WTC11 (cell line): ENCODE measurements around the gene NEDD8. TPM values are rescaled to one million over a fixed set of nuclear protein-coding genes. Genes with fewer than 3 reads are reported as not detected.

Experiments used
- ATAC-seq: fragments of 200-7000 bp; cut with Tn5 transposase; 2 replicates; pipeline ENCODE4 v1.10.0; 2021; ENCODE audit warnings: mild to moderate bottlenecking, moderate library complexity
- CTCF ChIA-PET: fragments of 300-600 bp; sonication (Branson Sonifier 250); formaldehyde crosslinking; loops from one replicate; lab custom pipeline; 2021; ENCODE audit warnings: antibody characterized with exemption; lab: Charles Lee
- POLR2A ChIA-PET: fragments of 350-600 bp; sonication (Branson Sonifier 250); formaldehyde crosslinking; loops from one replicate; lab custom pipeline; 2021; ENCODE audit warnings: antibody characterized with exemption; lab: Charles Lee
- DNase-seq: peaks from one replicate; pipeline ENCODE4 v3.0.0; 2021; ENCODE audit warnings: low spot score
- H3K27ac Mint-ChIP-seq: 2 replicates; pipeline ENCODE4 v1.8.0; 2021; ENCODE audit warnings: mixed read lengths
- H3K27me3 Mint-ChIP-seq: 2 replicates; pipeline ENCODE4 v1.8.0; 2021; ENCODE audit warnings: low read depth, mild to moderate bottlenecking, moderate library complexity, mixed read lengths
- H3K36me3 Mint-ChIP-seq: 2 replicates; pipeline ENCODE4 v1.8.0; 2021; ENCODE audit warnings: mixed read lengths
- H3K4me1 Mint-ChIP-seq: 2 replicates; pipeline ENCODE4 v1.8.0; 2022; ENCODE audit warnings: mixed read lengths
- H3K4me3 Mint-ChIP-seq: 2 replicates; pipeline ENCODE4 v1.8.0; 2021; ENCODE audit warnings: mild to moderate bottlenecking, moderate library complexity, mixed read lengths
- H3K9me3 Mint-ChIP-seq: 2 replicates; pipeline ENCODE4 v1.8.0; 2021; ENCODE audit warnings: mixed read lengths
- CREM ChIP-seq: sonication (generic); formaldehyde crosslinking; IDR thresholded peaks from 2 replicates; pipeline ENCODE4 v1.8.1; 2022; ENCODE audit warnings: mild to moderate bottlenecking, missing genetic modification reagents, moderate library complexity
- ETV6 ChIP-seq: sonication (generic); formaldehyde crosslinking; IDR thresholded peaks from 2 replicates; pipeline ENCODE4 v1.8.1; 2022; ENCODE audit warnings: mild to moderate bottlenecking, missing genetic modification reagents
- FOXP1 ChIP-seq: sonication (generic); formaldehyde crosslinking; IDR thresholded peaks from 2 replicates; pipeline ENCODE4 v1.8.0; 2022; ENCODE audit warnings: missing genetic modification reagents, mild to moderate bottlenecking, moderate library complexity, borderline replicate concordance
- MYBL2 ChIP-seq: sonication (generic); formaldehyde crosslinking; IDR thresholded peaks from 2 replicates; pipeline ENCODE4 v1.8.1; 2023; ENCODE audit warnings: mild to moderate bottlenecking, moderate library complexity, missing genetic modification reagents
- NFYB ChIP-seq: sonication (generic); formaldehyde crosslinking; conservative IDR thresholded peaks from 2 replicates; pipeline ENCODE4 v1.8.0; 2022; ENCODE audit warnings: low read depth, missing genetic modification reagents
- NR3C1 ChIP-seq: sonication (generic); formaldehyde crosslinking; conservative IDR thresholded peaks from 2 replicates; pipeline ENCODE4 v1.8.1; 2023; ENCODE audit warnings: low read depth, mild to moderate bottlenecking, missing genetic modification reagents
- SMAD3 ChIP-seq: sonication (generic); formaldehyde crosslinking; IDR thresholded peaks from 2 replicates; pipeline ENCODE4 v1.8.0; 2022; ENCODE audit warnings: missing genetic modification reagents, mild to moderate bottlenecking, borderline replicate concordance
- SP1 ChIP-seq: sonication (generic); formaldehyde crosslinking; conservative IDR thresholded peaks from 2 replicates; pipeline ENCODE4 v1.8.1; 2022; ENCODE audit warnings: missing genetic modification reagents
- ZNF138 ChIP-seq: sonication (generic); formaldehyde crosslinking; conservative IDR thresholded peaks from 2 replicates; pipeline ENCODE4 v1.8.1; 2022; ENCODE audit warnings: mild to moderate bottlenecking, moderate library complexity, missing genetic modification reagents
- ZNF423 ChIP-seq: fragments of 250-450 bp; sonication (Bioruptor Pico); IDR thresholded peaks from 2 replicates; pipeline ENCODE4 v2.1.2; 2022; ENCODE audit warnings: mild to moderate bottlenecking, moderate library complexity
- total RNA-seq: library from RNA; stranded (reverse); gene quantifications from 3 replicates; pipeline ENCODE4 v1.2.3, GENCODE V29; 2021
- TF ChIP-seq, protein P1 (sequence below): sonication (generic); formaldehyde crosslinking; IDR thresholded peaks from 2 replicates; pipeline ENCODE4 v1.8.1; 2022; ENCODE audit warnings: mild to moderate bottlenecking, moderate library complexity, missing genetic modification reagents
- TF ChIP-seq, protein P2 (sequence below): fragments of 250-450 bp; sonication (Bioruptor Pico); IDR thresholded peaks from 2 replicates; pipeline ENCODE4 v2.1.2; 2022; ENCODE audit warnings: mild to moderate bottlenecking, moderate library complexity
- TF ChIP-seq, protein P3 (sequence below): sonication (generic); formaldehyde crosslinking; IDR thresholded peaks from 2 replicates; pipeline ENCODE4 v1.8.0; 2022; ENCODE audit warnings: missing genetic modification reagents

Gene NEDD8
- total RNA-seq, 1 experiment from 2014 or later: 233 TPM

DNA sequence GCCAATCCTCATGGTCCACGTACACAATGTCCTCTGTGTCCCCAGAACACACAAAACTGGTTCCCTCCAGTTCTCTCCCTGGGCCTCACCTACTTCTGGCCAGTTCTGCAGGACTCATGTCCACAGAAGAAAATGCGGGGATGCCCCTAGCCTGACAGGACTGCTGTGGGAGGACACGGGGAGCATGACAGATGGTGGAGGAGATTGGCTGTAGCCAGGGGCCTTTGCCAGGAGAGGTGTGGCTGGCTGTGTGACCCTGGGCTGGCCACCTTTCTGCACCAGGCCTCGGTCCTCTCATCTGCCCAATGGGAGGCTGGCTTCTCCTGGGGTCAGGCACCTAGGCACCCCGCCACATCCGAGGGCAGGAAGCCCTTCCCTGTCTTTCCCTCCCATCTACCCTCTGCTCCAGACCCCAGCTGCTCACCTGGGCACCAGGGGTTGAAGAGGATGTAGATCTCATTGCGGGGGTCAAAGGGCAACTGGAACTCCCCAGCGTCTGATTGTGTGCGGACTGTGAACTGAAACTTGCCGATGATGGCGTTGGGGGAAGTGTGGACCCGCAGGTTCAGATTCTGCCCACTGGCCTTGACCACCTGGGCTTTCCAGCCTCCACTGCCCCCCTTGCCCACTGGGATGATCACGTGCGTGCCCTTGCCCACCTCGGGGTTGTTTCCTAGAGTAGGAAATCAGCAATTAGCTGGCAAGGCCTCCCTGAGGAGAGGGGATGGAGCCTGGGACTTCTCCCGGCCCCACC, 28.0 kb upstream of the NEDD8 start:
- ATAC-seq: no peak
- Mint-ChIP-seq H3K4me1 (no peaks in the 10 kb centered on the region), H3K27ac (no peak overlapping the region; the same call in 1 of the 2 replicates), H3K9me3 (no peaks in the 10 kb centered on the region), H3K36me3 (no peaks in the 10 kb centered on the region)
- POLR2A ChIA-PET: no interaction called here
- TF ChIP-seq CREM (CRISPR knock-in tag) (no peak), ZNF423 (CRISPR knock-in tag) (no peak), SMAD3 (CRISPR knock-in tag) (no peak)
- TF ChIP-seq, all 79 proteins: peak for 0
- Mint-ChIP-seq H3K4me3 (no peak overlapping the region), H3K27me3 (no peaks in the 10 kb centered on the region; the same call in 1 of the 2 replicates)
- DNase-seq: no peak
- CTCF ChIA-PET: interaction anchor here (1.6 kb wide), 1 partner anchor 18 kb away, joined by 5 read pairs; the partner anchor contains the start of gene TINF2

DNA sequence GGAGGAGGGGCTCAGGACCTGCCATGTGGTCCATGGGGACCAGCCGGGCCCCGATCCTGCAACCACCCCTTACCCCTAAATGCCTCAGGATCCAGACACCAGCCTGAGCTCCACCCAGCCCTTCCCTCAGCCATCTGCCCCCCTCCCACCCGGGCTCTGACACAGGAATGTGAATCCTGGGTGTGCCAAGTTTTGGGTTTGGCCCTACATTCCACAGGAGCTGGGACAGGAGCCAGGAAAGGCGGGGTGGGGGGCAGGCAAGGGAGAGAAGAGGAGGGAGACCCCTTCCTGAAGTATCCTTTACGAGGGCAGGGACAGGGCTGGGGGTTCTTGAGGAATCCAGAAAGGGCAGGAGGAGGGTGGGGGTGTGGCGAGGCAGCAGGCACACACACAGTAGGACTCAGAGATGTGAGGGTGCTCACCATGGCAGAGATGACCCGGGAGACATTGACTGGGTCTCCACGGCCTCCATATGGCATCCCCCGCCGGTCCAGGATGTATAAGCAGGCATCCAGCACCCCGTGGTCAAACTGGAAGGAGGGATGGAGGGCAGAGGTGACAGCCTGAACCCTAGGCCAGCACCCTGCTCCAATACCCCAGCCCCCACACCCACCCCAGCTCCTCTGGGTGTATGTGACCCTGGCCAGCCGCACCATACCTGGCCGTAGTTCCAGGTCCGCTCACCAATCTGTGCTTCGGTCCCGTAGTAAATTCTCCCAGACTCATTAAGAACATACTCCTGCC, 27.3 kb upstream of the NEDD8 start:
- H3K27me3 Mint-ChIP-seq: no peaks in the 10 kb centered on the region; the same call in 1 of the 2 replicates
- no peak overlapping the region for H3K4me3 Mint-ChIP-seq
- H3K36me3 Mint-ChIP-seq: no peaks in the 10 kb centered on the region
- CTCF ChIA-PET: interaction anchor here (1.6 kb wide), 1 partner anchor 17 kb away, joined by 5 read pairs; the partner anchor contains the start of gene TINF2
- H3K4me1 Mint-ChIP-seq: no peaks in the 10 kb centered on the region
- no peak overlapping the region; the same call in 1 of the 2 replicates for H3K27ac Mint-ChIP-seq
- POLR2A ChIA-PET: no interaction called here
- ATAC-seq (no peak), DNase-seq (no peak)
- TF ChIP-seq, protein P1, sequence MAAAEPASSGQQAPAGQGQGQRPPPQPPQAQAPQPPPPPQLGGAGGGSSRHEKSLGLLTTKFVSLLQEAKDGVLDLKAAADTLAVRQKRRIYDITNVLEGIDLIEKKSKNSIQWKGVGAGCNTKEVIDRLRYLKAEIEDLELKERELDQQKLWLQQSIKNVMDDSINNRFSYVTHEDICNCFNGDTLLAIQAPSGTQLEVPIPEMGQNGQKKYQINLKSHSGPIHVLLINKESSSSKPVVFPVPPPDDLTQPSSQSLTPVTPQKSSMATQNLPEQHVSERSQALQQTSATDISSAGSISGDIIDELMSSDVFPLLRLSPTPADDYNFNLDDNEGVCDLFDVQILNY: no peak
- H3K9me3 Mint-ChIP-seq: no peaks in the 10 kb centered on the region

DNA sequence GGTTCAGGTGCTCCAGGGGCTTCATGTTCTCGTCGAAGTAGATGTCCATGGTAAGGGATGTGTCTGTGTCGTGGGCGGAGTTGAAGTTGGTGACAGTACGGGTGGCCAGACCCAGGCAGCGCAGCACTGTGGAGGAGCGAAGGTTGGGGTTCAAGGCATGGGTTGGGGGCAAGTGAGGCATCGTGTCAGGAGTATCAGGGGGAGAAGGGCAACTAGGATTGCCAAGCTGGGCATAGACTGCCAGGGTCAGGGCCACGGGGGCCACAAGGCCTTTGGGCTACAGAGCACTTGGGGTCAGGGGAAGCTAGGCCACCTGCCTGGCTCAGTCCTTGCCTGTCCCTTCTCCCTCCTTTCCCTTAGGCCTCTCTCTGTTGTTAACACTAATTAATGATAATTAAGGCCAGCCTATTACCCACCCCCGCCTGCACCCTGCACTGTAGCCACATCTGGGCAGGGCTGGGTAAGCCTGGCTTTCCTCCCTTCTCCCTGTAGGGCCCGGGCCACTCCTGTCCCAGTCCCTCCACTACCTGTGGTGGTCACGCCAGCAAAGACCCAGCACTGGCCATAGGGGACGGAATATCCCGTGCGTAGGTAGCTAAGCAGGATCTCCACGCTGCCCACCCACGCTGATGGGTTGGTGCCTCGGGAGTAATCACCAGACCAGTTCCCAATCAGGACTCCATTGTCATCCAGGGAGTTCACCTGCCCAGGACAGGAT, 26.5 kb upstream of the NEDD8 start:
- Mint-ChIP-seq H3K27ac (no peak overlapping the region), H3K4me3 (no peak overlapping the region), H3K36me3 (no peaks in the 10 kb centered on the region), H3K9me3 (no peaks in the 10 kb centered on the region), H3K4me1 (no peaks in the 10 kb centered on the region), H3K27me3 (no peaks in the 10 kb centered on the region; the same call in 1 of the 2 replicates)
- ChIA-PET CTCF (no interaction called here), POLR2A (no interaction called here)
- ATAC-seq (no peak), DNase-seq (no peak)
- TF ChIP-seq ZNF138 (CRISPR knock-in tag) (no peak), NFYB (CRISPR knock-in tag) (no peak), MYBL2 (CRISPR knock-in tag) (no peak)

DNA sequence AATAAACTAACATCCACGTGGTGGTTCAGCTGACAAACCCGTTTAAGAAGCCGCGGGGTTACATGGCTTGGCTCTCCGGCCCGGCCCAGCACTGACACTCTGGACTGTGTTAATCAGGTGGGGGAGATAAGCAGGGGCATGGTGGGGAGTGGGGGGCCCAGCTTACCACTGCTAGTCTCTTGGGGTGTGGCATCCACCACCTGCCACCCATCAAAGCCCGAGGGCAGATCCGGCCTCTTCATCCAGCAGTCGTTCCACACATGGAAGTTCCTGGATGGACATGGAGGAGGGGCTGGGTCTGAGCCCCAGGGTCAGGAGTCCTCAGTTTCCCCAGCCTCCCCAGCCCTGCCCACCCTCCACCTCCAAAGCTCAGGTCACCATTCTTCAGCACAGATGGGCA, 26.0 kb upstream of the NEDD8 start:
- Mint-ChIP-seq H3K27me3 (no peaks in the 10 kb centered on the region; the same call in 1 of the 2 replicates), H3K4me3 (no peak overlapping the region), H3K36me3 (no peaks in the 10 kb centered on the region), H3K27ac (no peak overlapping the region), H3K9me3 (no peaks in the 10 kb centered on the region), H3K4me1 (no peaks in the 10 kb centered on the region)
- ChIA-PET CTCF (interaction anchor here (1.7 kb wide), 1 partner anchor 50 kb away, joined by 8 read pairs; the partner anchor contains the start of gene CIDEB), POLR2A (no interaction called here)
- DNase-seq (no peak), ATAC-seq (no peak)
- no peak for TF ChIP-seq SP1 (CRISPR knock-in tag)
- TF ChIP-seq, protein P2, sequence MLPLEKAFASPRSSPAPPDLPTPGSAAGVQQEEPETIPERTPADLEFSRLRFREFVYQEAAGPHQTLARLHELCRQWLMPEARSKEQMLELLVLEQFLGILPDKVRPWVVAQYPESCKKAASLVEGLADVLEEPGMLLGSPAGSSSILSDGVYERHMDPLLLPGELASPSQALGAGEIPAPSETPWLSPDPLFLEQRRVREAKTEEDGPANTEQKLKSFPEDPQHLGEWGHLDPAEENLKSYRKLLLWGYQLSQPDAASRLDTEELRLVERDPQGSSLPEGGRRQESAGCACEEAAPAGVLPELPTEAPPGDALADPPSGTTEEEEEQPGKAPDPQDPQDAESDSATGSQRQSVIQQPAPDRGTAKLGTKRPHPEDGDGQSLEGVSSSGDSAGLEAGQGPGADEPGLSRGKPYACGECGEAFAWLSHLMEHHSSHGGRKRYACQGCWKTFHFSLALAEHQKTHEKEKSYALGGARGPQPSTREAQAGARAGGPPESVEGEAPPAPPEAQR (CRISPR knock-in tag): no peak
- TF ChIP-seq FOXP1 (CRISPR knock-in tag): no peak
- TF ChIP-seq ETV6 (CRISPR knock-in tag): no peak
- TF ChIP-seq NR3C1 (CRISPR knock-in tag): no peak
- TF ChIP-seq, protein P3, sequence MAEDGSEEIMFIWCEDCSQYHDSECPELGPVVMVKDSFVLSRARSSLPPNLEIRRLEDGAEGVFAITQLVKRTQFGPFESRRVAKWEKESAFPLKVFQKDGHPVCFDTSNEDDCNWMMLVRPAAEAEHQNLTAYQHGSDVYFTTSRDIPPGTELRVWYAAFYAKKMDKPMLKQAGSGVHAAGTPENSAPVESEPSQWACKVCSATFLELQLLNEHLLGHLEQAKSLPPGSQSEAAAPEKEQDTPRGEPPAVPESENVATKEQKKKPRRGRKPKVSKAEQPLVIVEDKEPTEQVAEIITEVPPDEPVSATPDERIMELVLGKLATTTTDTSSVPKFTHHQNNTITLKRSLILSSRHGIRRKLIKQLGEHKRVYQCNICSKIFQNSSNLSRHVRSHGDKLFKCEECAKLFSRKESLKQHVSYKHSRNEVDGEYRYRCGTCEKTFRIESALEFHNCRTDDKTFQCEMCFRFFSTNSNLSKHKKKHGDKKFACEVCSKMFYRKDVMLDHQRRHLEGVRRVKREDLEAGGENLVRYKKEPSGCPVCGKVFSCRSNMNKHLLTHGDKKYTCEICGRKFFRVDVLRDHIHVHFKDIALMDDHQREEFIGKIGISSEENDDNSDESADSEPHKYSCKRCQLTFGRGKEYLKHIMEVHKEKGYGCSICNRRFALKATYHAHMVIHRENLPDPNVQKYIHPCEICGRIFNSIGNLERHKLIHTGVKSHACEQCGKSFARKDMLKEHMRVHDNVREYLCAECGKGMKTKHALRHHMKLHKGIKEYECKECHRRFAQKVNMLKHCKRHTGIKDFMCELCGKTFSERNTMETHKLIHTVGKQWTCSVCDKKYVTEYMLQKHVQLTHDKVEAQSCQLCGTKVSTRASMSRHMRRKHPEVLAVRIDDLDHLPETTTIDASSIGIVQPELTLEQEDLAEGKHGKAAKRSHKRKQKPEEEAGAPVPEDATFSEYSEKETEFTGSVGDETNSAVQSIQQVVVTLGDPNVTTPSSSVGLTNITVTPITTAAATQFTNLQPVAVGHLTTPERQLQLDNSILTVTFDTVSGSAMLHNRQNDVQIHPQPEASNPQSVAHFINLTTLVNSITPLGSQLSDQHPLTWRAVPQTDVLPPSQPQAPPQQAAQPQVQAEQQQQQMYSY (CRISPR knock-in tag): no peak
